Measurements from ENCODE around the gene HOXD13. TPM values are rescaled to one million over a fixed set of nuclear protein-coding genes. Genes with fewer than 3 reads are reported as not detected.

Gene HOXD13
- total RNA-seq, 1 donor from 2014 or later, result not detected

- Histone ChIP-seq H3K36me3 (no peaks in the 10 kb centered on the region), H3K4me3 (no peak overlapping the region), H3K27ac (no peak overlapping the region), H3K9me3 (no peaks in the 10 kb centered on the region), H3K4me1 (no peaks in the 10 kb centered on the region), H3K27me3 (peaks cover 54% of the 10 kb centered on the region)
- no peak for DNase-seq (ENCODE audit: low spot score in 2 of 2)
- no peak for TF ChIP-seq CTCF (IDR thresholded peaks at IDR 0.05)
- intact Hi-C loops (cut with DNase I), result no loop called here
Observed at GRCh38 chr2:176075481-176075880, 17.0 kb upstream of the HOXD13 start.

GRCh38 chr2:176076063-176076462 is 16.5 kb upstream of the HOXD13 start:
- no peaks in the 10 kb centered on the region for H3K4me1 ChIP-seq
- no peaks in the 10 kb centered on the region for H3K36me3 ChIP-seq
- TF ChIP-seq CTCF (IDR thresholded peaks at IDR 0.05), result no peak
- no peaks in the 10 kb centered on the region for H3K9me3 ChIP-seq
- intact Hi-C loops (cut with DNase I), result no loop called here
- H3K27me3 ChIP-seq, result peaks cover 60% of the 10 kb centered on the region
- DNase-seq (ENCODE audit: low spot score in 2 of 2), result no peak
- no peak overlapping the region for H3K27ac ChIP-seq
- H3K4me3 ChIP-seq, result no peak overlapping the region

GRCh38 chr2:176076796-176077195 is 15.7 kb upstream of the HOXD13 start:
- H3K9me3 ChIP-seq, result no peaks in the 10 kb centered on the region
- no peak overlapping the region for H3K4me3 ChIP-seq
- H3K4me1 ChIP-seq, result no peaks in the 10 kb centered on the region
- no peaks in the 10 kb centered on the region for H3K36me3 ChIP-seq
- no peak for TF ChIP-seq CTCF (IDR thresholded peaks at IDR 0.05)
- DNase-seq (ENCODE audit: low spot score in 2 of 2), result no peak
- intact Hi-C loops (cut with DNase I), result no loop called here
- H3K27me3 ChIP-seq, result peaks cover 62% of the 10 kb centered on the region
- H3K27ac ChIP-seq, result no peak overlapping the region

GRCh38 chr2:176078541-176079284 is 13.8 kb upstream of the HOXD13 start:
- Histone ChIP-seq H3K9me3 (no peaks in the 10 kb centered on the region), H3K36me3 (no peaks in the 10 kb centered on the region), H3K27me3 (peaks cover 73% of the 10 kb centered on the region), H3K4me1 (no peaks in the 10 kb centered on the region), H3K4me3 (no peak overlapping the region), H3K27ac (no peak overlapping the region)
- intact Hi-C loops (cut with DNase I), result no loop called here
- no peak for TF ChIP-seq CTCF (IDR thresholded peaks at IDR 0.05)
- no peak for DNase-seq (ENCODE audit: low spot score in 2 of 2)

- H3K9me3 ChIP-seq, result no peaks in the 10 kb centered on the region
- no peak for TF ChIP-seq CTCF (IDR thresholded peaks at IDR 0.05)
- no peaks in the 10 kb centered on the region for H3K4me1 ChIP-seq
- H3K4me3 ChIP-seq, result peak overlapping the region; percentile 28 to 36
- intact Hi-C loops (cut with DNase I), result no loop called here
- no peak for DNase-seq (ENCODE audit: low spot score in 2 of 2)
- peaks cover 75% of the 10 kb centered on the region for H3K27me3 ChIP-seq
- no peaks in the 10 kb centered on the region for H3K36me3 ChIP-seq
- no peak overlapping the region for H3K27ac ChIP-seq
Observed at GRCh38 chr2:176079285-176079830, 13.2 kb upstream of the HOXD13 start.
